Posterior vena cava (tissue), 2 donors: ENCODE measurements around the gene NEDD8. TPM values are rescaled to one million over a fixed set of nuclear protein-coding genes. Genes with fewer than 3 reads are reported as not detected.

ENCODE experiments used
- DNase-seq: peaks from one replicate; pipeline ENCODE4 v3.0.0-alpha.2; 2020; ENCODE audit warnings: low spot score
- intact Hi-C, 2 donors: fragments of 100-400 bp; cut with DNase I; formaldehyde crosslinking; loops; one replicate each; pipeline versions ENCODE4 v1.14.1 to v1.14.2; 2022 to 2023
- total RNA-seq, 2 donors: library from RNA; stranded (reverse); fragmentation: NEBNext Ultra II Directional; extraction: Animal tissue kit (Norgen Biotek cat#: 25700); gene quantifications; one replicate each; pipeline ENCODE4 v1.2.1, GENCODE V29; 2021
- donor health status: DM: yes; HTN: yes; CAD: no.
- donor health status: DM: yes; HTN: yes; CAD: no.

Gene NEDD8
- total RNA-seq, 2 donors from 2014 or later: 121 to 125 TPM

- intact Hi-C loops: no loop called here
- peak; percentile 82 for DNase-seq
These were observed 59.3 kb downstream of the NEDD8 start for GRCh38 chr14:24172871-24173281.

DNA sequence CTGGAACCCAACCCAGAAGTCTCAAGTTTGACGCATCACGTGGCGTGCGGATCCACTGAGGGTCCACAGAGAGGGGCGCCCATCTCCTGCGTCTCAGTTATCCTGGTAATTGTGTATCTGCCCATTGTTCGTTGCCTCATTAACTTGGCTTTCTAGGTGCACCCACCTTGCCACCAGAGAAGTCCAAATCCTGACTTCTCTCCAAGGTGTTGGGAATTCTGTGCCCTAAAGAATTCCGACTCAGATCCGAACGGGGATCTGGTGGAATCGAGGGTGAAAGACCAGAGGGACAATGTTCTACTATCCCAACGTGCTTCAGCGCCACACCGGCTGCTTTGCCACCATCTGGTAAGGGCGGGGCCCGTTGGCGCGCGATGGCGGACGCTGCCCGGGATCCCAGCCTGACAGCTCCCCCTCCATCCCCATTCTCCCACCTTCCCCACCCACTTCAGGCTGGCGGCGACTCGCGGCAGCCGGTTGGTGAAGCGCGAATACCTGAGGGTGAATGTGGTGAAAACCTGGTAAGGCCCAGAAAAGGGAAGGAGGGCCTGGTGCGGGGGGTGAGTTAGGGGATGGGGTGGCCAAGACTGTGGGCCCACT is 59.8 kb downstream of the NEDD8 start:
- intact Hi-C loops: no loop called here
- DNase-seq: peak; percentile 77

GRCh38 chr14:24171422-24172260 is 60.5 kb downstream of the NEDD8 start, which contains the start of gene REC8:
Gene REC8, plus strand, starts transcription at chr14:24172080. Its CDS starts 473 bp downstream, at chr14:24172553.
- DNase-seq: peak; percentile 89
- intact Hi-C loops: no loop called here

GRCh38 chr14:24167469-24168114 is 64.6 kb downstream of the NEDD8 start:
- DNase-seq: no peak
- intact Hi-C loops: no loop called here

Other genes starting within 250 kb of the NEDD8 start
- 10 to 100 TPM; 15.1 to 16.9 TPM for gene DHRS4L2, start 243.4 kb downstream of the NEDD8 start, total RNA-seq
- under 1 TPM; 0.14 to 0.23 TPM for gene CARMIL3, start 180.4 kb downstream of the NEDD8 start, total RNA-seq
- 1 to 10 TPM in 1 of 2 donors, under 1 TPM in 1; 0.32 to 1.3 TPM for gene CPNE6, start 160.8 kb downstream of the NEDD8 start, total RNA-seq
- gene PCK2, start 138.1 kb downstream of the NEDD8 start, total RNA-seq: 10 to 100 TPM; 18.8 to 27.4 TPM
- 10 to 100 TPM; 32.2 to 37.1 TPM for gene DCAF11, start 117.6 kb downstream of the NEDD8 start, total RNA-seq
- gene NRL, start 117.4 kb downstream of the NEDD8 start, total RNA-seq: 1 to 10 TPM; 1.1 to 1.4 TPM
- under 1 TPM in 1 of 2 donors, not detected in 1; 0.38 TPM for gene FITM1, start 101.7 kb downstream of the NEDD8 start, total RNA-seq
- 100 to 1,000 TPM; 114 to 119 TPM for gene PSME1, start 96.2 kb downstream of the NEDD8 start, total RNA-seq
- gene EMC9, start 90.8 kb downstream of the NEDD8 start, total RNA-seq: 10 to 100 TPM; 10.9 to 14.2 TPM
- 10 to 100 TPM; 72.6 to 97.7 TPM for gene PSME2, start 85.8 kb downstream of the NEDD8 start, total RNA-seq
- 10 to 100 TPM; 34.9 to 53.7 TPM for gene RNF31, start 84.9 kb downstream of the NEDD8 start, total RNA-seq
- 10 to 100 TPM; 53.7 to 92.4 TPM for gene IRF9, start 71.1 kb downstream of the NEDD8 start, total RNA-seq
- gene REC8, start 60.3 kb downstream of the NEDD8 start, total RNA-seq: 1 to 10 TPM; 8.0 to 9.4 TPM
- gene IPO4, start 43.6 kb downstream of the NEDD8 start, total RNA-seq: 10 to 100 TPM; 24.9 to 30.6 TPM
- 10 to 100 TPM; 30.1 to 35.2 TPM for gene TM9SF1, start 36.9 kb downstream of the NEDD8 start, total RNA-seq
- gene TSSK4, start 26.7 kb downstream of the NEDD8 start, total RNA-seq: not detected
- gene CHMP4A, start 18.9 kb downstream of the NEDD8 start, total RNA-seq: 10 to 100 TPM; 41.8 to 42.7 TPM
- 10 to 100 TPM; 22.1 to 23.1 TPM for gene MDP1, start 16.3 kb downstream of the NEDD8 start, total RNA-seq
- gene GMPR2, start 562 bp upstream of the NEDD8 start, total RNA-seq: 10 to 100 TPM; 34.4 to 42.0 TPM
- gene TINF2, start 10.3 kb upstream of the NEDD8 start, total RNA-seq: 10 to 100 TPM; 77.8 to 85.1 TPM
- gene TGM1, start 30.8 kb upstream of the NEDD8 start, total RNA-seq: 1 to 10 TPM in 1 of 2 donors, under 1 TPM in 1; 0.14 to 1.7 TPM
- 10 to 100 TPM; 14.5 to 17.3 TPM for gene RABGGTA, start 39.2 kb upstream of the NEDD8 start, total RNA-seq
- gene DHRS1, start 67.4 kb upstream of the NEDD8 start, total RNA-seq: 10 to 100 TPM; 14.0 to 17.9 TPM
- gene NOP9, start 67.5 kb upstream of the NEDD8 start, total RNA-seq: 10 to 100 TPM; 19.2 to 20.9 TPM
- gene CIDEB, start 75.6 kb upstream of the NEDD8 start, total RNA-seq: 10 to 100 TPM; 10.1 to 10.8 TPM
- gene LTB4R2, start 77.8 kb upstream of the NEDD8 start, total RNA-seq: 1 to 10 TPM; 2.5 to 4.0 TPM
- gene LTB4R, start 79.1 kb upstream of the NEDD8 start, total RNA-seq: 1 to 10 TPM; 5.6 TPM
- gene ADCY4, start 102.7 kb upstream of the NEDD8 start, total RNA-seq: 10 to 100 TPM; 35.2 to 36.0 TPM
- 1 to 10 TPM; 8.5 to 9.2 TPM for gene RIPK3, start 107.6 kb upstream of the NEDD8 start, total RNA-seq
- gene NFATC4, start 135.8 kb upstream of the NEDD8 start, total RNA-seq: 10 to 100 TPM; 75.1 to 87.2 TPM
- gene NYNRIN, start 166.6 kb upstream of the NEDD8 start, total RNA-seq: 10 to 100 TPM; 13.1 to 15.1 TPM
- gene CBLN3, start 197.3 kb upstream of the NEDD8 start, total RNA-seq: 1 to 10 TPM; 3.5 to 4.2 TPM
- 10 to 100 TPM; 41.4 to 41.8 TPM for gene KHNYN, start 197.6 kb upstream of the NEDD8 start, total RNA-seq
- gene SDR39U1, start 210.4 kb upstream of the NEDD8 start, total RNA-seq: 10 to 100 TPM; 31.6 to 36.4 TPM